PC-9 (cell line): ENCODE data around the gene ZDHHC9. TPM values are rescaled to one million over a fixed set of nuclear protein-coding genes. Genes with fewer than 3 reads are reported as not detected.

Source experiments
- BruUV-seq: library from RNA; stranded (reverse); fragments of 400-500 nt; replicated peaks from 2 replicates; lab custom pipeline; 2021; lab: Mats Ljungman, UMichigan
- CTCF ChIA-PET: fragments of 300-600 bp; sonication (Branson Sonifier 250); formaldehyde crosslinking; loops from one replicate; lab custom pipeline; 2022; ENCODE audit warnings: antibody characterized with exemption; lab: Charles Lee
- POLR2A ChIA-PET: fragments of 300-600 bp; sonication (Branson Sonifier 250); formaldehyde crosslinking; loops from one replicate; lab custom pipeline; 2022; ENCODE audit warnings: antibody characterized with exemption; ENCODE audit not compliant: unreplicated experiment; lab: Charles Lee
- DNase-seq, 2 experiments: peaks; one replicate each; pipeline versions ENCODE4 v3.0.0 to v3.0.0-alpha.2; 2015 to 2022; ENCODE audit warnings: mixed read lengths in 1 of 2
- H2AFZ ChIP-seq: fragments of 200-600 bp; sonication (generic); 2 replicates; pipeline ENCODE4 v1.8.1; 2017; ENCODE audit warnings: antibody characterized with exemption
- H3F3A ChIP-seq: fragments of 200-600 bp; sonication (generic); 2 replicates; pipeline ENCODE4 v1.8.1; 2017; ENCODE audit warnings: antibody characterized with exemption, mild to moderate bottlenecking, low read depth; ENCODE audit not compliant: insufficient read depth
- H3K27ac ChIP-seq: fragments of 200-600 bp; sonication (generic); 2 replicates; pipeline ENCODE4 v1.6.1; 2016; ENCODE audit warnings: mixed run types
- H3K27me3 ChIP-seq: fragments of 200-600 bp; sonication (generic); 2 replicates; pipeline ENCODE4 v1.6.1; 2016; ENCODE audit warnings: low read depth, mixed run types; ENCODE audit not compliant: insufficient read depth
- H3K36me3 ChIP-seq: fragments of 200-600 bp; sonication (generic); 2 replicates; pipeline ENCODE4 v1.6.1; 2016; ENCODE audit warnings: low read depth, mixed run types
- H3K4me1 ChIP-seq: fragments of 200-600 bp; sonication (generic); replicated peaks from 2 replicates; pipeline ENCODE4 v1.6.1; 2016; ENCODE audit warnings: mixed run types; ENCODE audit not compliant: insufficient read depth
- H3K4me2 ChIP-seq: fragments of 200-600 bp; sonication (generic); 2 replicates; pipeline ENCODE4 v1.6.1; 2017; ENCODE audit warnings: mixed run types
- H3K4me3 ChIP-seq: fragments of 200-600 bp; sonication (generic); 2 replicates; pipeline ENCODE4 v1.6.1; 2016; ENCODE audit warnings: mixed run types
- H3K79me2 ChIP-seq: fragments of 200-600 bp; sonication (generic); 2 replicates; pipeline ENCODE4 v1.6.1; 2017; ENCODE audit warnings: low read depth, mixed run types
- H3K9me2 ChIP-seq: fragments of 200-600 bp; sonication (generic); 2 replicates; pipeline ENCODE4 v1.8.1; 2017; ENCODE audit warnings: mild to moderate bottlenecking; ENCODE audit not compliant: insufficient read depth
- H3K9me3 ChIP-seq: fragments of 200-600 bp; sonication (generic); 2 replicates; pipeline ENCODE4 v1.8.1; 2016; ENCODE audit warnings: low read depth; ENCODE audit not compliant: insufficient read depth
- H4K20me1 ChIP-seq: fragments of 200-600 bp; sonication (generic); 2 replicates; pipeline ENCODE4 v1.8.1; 2017; ENCODE audit not compliant: insufficient read depth
- EZH2 ChIP-seq: fragments of 200-600 bp; sonication (generic); IDR thresholded peaks from 2 replicates; pipeline ENCODE4 v1.8.0; 2017; ENCODE audit warnings: antibody characterized with exemption, low read depth
- intact Hi-C: fragments of 100-400 bp; cut with micrococcal nuclease; formaldehyde crosslinking; loops from one replicate; pipeline ENCODE4 v1.10.0; 2022; ENCODE audit not compliant: unreplicated experiment
- total RNA-seq: library from RNA; stranded (reverse); gene quantifications from 2 replicates; pipeline ENCODE4 v1.2.3, GENCODE V29; 2021
- TF ChIP-seq, protein P1 (sequence below): fragments of 200-600 bp; sonication (generic); conservative IDR thresholded peaks from 2 replicates; pipeline ENCODE4 v1.6.1; 2017; ENCODE audit warnings: mixed run types, antibody characterized with exemption, mild to moderate bottlenecking, moderate library complexity

The ZDHHC9 gene
- total RNA-seq, 1 experiment from 2014 or later: 108 TPM

DNA sequence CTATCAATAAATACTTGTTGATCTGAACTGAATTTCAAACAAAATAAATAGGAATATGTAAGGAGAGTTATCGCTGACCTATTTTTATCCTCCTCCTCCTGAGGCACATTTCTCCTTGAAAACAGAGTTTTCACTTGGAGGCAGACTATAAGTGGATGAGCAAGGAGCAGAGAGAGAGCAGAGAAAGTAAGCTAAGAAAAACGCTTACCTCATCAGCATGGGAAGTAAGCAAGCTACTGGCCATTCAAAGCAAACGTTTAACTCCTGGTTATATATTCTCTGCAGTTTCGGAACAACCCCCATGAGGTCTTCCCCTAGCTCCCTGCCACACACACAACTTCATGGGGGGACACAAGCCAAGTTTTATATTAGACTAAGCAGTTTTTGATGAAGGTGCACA lies 13.2 kb downstream of the ZDHHC9 start:
- Histone ChIP-seq H4K20me1 (peaks cover 39% of the 10 kb centered on the region), H3K27ac (no peak overlapping the region), H3K9me2 (no peaks in the 10 kb centered on the region), H3K9me3 (no peaks in the 10 kb centered on the region), H3F3A (peaks cover 10% of the 10 kb centered on the region; the same call in 1 of the 2 replicates), H3K4me2 (no peak overlapping the region), H3K27me3 (no peaks in the 10 kb centered on the region), H3K79me2 (peaks cover 39% of the 10 kb centered on the region), H3K36me3 (peaks cover 25% of the 10 kb centered on the region), H2AFZ (no peak overlapping the region), H3K4me3 (no peak overlapping the region), H3K4me1 (no peaks in the 10 kb centered on the region)
- POLR2A ChIA-PET: no interaction called here
- intact Hi-C loops: no loop called here
- no peak for DNase-seq
- BruUV-seq: no TSS peak
- TF ChIP-seq EZH2: no peak
- TF ChIP-seq, protein P1, sequence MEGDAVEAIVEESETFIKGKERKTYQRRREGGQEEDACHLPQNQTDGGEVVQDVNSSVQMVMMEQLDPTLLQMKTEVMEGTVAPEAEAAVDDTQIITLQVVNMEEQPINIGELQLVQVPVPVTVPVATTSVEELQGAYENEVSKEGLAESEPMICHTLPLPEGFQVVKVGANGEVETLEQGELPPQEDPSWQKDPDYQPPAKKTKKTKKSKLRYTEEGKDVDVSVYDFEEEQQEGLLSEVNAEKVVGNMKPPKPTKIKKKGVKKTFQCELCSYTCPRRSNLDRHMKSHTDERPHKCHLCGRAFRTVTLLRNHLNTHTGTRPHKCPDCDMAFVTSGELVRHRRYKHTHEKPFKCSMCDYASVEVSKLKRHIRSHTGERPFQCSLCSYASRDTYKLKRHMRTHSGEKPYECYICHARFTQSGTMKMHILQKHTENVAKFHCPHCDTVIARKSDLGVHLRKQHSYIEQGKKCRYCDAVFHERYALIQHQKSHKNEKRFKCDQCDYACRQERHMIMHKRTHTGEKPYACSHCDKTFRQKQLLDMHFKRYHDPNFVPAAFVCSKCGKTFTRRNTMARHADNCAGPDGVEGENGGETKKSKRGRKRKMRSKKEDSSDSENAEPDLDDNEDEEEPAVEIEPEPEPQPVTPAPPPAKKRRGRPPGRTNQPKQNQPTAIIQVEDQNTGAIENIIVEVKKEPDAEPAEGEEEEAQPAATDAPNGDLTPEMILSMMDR: no peak
- CTCF ChIA-PET: no interaction called here

DNA sequence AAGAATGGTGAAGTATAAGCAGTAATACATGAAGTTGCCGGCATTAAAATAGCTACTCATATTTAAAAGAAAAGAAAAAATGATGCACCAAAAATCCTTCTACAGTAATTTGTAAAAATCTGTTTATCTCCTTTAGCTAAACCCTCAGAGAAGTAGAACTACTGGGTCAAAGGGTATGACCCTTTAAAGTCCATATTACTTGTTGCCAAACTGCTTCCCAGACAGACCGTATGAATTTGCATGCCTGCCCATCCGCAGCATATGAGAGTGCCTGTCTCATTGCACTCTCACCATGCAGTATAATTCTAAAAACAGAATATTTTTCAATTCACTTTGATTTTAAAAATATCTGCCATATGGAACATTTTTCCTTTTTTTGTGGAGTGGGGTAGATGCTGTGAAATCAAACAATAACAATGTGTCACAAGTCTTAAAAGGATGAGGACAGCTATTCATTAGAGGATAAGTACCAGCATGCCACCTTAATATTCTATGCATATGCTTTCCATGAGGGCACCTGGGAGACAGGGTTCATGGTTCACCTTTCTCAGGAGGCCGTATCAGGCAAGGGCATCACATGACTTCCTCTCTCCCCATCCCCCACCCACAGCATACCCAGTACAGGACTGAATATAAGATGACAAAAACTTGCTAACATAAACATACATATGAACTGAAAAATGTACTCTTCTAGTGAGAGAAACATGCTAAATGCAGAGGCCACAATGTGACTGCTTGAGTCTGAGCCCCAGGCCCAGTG lies 17.8 kb downstream of the ZDHHC9 start:
- no peak for DNase-seq
- Histone ChIP-seq H3K4me2 (no peak overlapping the region), H4K20me1 (peaks cover 26% of the 10 kb centered on the region; the same call in 1 of the 2 replicates), H3K4me1 (no peaks in the 10 kb centered on the region), H3K27ac (no peak overlapping the region), H3K36me3 (peaks cover 42% of the 10 kb centered on the region), H3F3A (peaks cover 4% of the 10 kb centered on the region; the same call in 1 of the 2 replicates), H3K27me3 (no peaks in the 10 kb centered on the region), H2AFZ (no peak overlapping the region), H3K9me3 (no peaks in the 10 kb centered on the region), H3K4me3 (no peak overlapping the region), H3K79me2 (peaks cover 8% of the 10 kb centered on the region), H3K9me2 (no peaks in the 10 kb centered on the region)
- no TSS peak for BruUV-seq
- intact Hi-C loops: loop anchor here (10.0 kb wide), 1 partner anchor 191 kb away; no protein-coding TSS in a partner anchor
- CTCF ChIA-PET: no interaction called here
- POLR2A ChIA-PET: interaction anchor here (0.6 kb wide), 1 partner anchor 227 kb away, joined by 5 read pairs; no protein-coding TSS in a partner anchor
- TF ChIP-seq EZH2: no peak
- TF ChIP-seq, protein P1: no peak

DNA sequence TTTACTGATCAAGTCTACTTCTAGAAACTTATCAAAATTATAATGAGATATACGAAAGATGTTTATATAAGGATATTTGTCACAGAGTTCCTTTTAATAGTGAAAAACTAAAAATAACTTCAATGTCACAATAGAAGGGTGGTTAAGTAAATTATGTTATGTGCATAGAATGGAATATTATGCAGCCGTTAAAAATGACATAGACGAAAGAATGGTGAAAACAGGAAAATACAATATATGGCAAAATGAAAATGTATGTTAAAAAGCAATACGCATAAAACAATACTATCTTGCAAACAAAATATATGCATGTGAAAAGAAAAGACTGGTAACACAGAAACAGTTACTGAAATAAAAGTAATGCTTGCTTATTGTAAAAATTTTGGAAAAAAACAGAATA lies 19.1 kb downstream of the ZDHHC9 start:
- no peak for DNase-seq
- H2AFZ ChIP-seq: no peak overlapping the region
- no peaks in the 10 kb centered on the region for H3K79me2 ChIP-seq
- peaks cover 14% of the 10 kb centered on the region; the same call in 1 of the 2 replicates for H4K20me1 ChIP-seq
- peaks cover 4% of the 10 kb centered on the region; the same call in 1 of the 2 replicates for H3F3A ChIP-seq
- ChIA-PET POLR2A (no interaction called here), CTCF (no interaction called here)
- H3K36me3 ChIP-seq: peaks cover 39% of the 10 kb centered on the region; the same call in 1 of the 2 replicates
- no peaks in the 10 kb centered on the region for H3K27me3 ChIP-seq
- no peaks in the 10 kb centered on the region for H3K9me2 ChIP-seq
- intact Hi-C loops: loop anchor here (10.0 kb wide), 1 partner anchor 190 kb away; no protein-coding TSS in a partner anchor
- no peak overlapping the region for H3K4me2 ChIP-seq
- H3K27ac ChIP-seq: no peak overlapping the region
- no peaks in the 10 kb centered on the region for H3K9me3 ChIP-seq
- no peak overlapping the region for H3K4me3 ChIP-seq
- no peak for TF ChIP-seq EZH2
- TF ChIP-seq, protein P1: no peak
- no peaks in the 10 kb centered on the region for H3K4me1 ChIP-seq
- no TSS peak for BruUV-seq
